H7 (cell line): Measurements from ENCODE around the gene MAN1C1. TPM values are rescaled to one million over a fixed set of nuclear protein-coding genes. Genes with fewer than 3 reads are reported as not detected.

ENCODE experiments used
- DNase-seq: peaks from one replicate; pipeline ENCODE4 v3.0.0; 2012
- H3K27me3 ChIP-seq: 2 replicates; pipeline ENCODE4 v1.6.0; 2011; ENCODE audit warnings: mild to moderate bottlenecking, low read length; ENCODE audit not compliant: control insufficient read depth, insufficient read depth
- H3K36me3 ChIP-seq: replicated peaks from 2 replicates; pipeline ENCODE4 v1.5.1; 2011; ENCODE audit warnings: low read length; ENCODE audit not compliant: control insufficient read depth, insufficient read depth
- H3K4me3 ChIP-seq: 2 replicates; pipeline ENCODE4 v1.5.1; 2011; ENCODE audit warnings: low read depth, mild to moderate bottlenecking, control low read depth, low read length, moderate library complexity; ENCODE audit not compliant: insufficient read depth
- total RNA-seq: library from RNA; depleted of rRNA; stranded (reverse); fragments of >200 nt; shearing (Covaris generic); gene quantifications from 2 replicates; pipeline ENCODE4 v1.2.3, GENCODE V29; 2014

Gene MAN1C1
- total RNA-seq, 1 experiment from 2014 or later = 19.5 TPM

- H3K4me3 ChIP-seq = no peak overlapping the region
- no peaks in the 10 kb centered on the region for H3K27me3 ChIP-seq
- H3K36me3 ChIP-seq = no peaks in the 10 kb centered on the region
- DNase-seq = no peak
Measured at GRCh38 chr1:25713961-25714360, 97.4 kb downstream of the MAN1C1 start.

GRCh38 chr1:25714372-25714931 lies 97.9 kb downstream of the MAN1C1 start:
- Histone ChIP-seq H3K27me3 (no peaks in the 10 kb centered on the region), H3K36me3 (no peaks in the 10 kb centered on the region), H3K4me3 (no peak overlapping the region)
- DNase-seq = no peak

- Histone ChIP-seq H3K27me3 (no peaks in the 10 kb centered on the region), H3K36me3 (no peaks in the 10 kb centered on the region), H3K4me3 (no peak overlapping the region)
- DNase-seq = no peak
Measured at GRCh38 chr1:25715888-25716287, 99.3 kb downstream of the MAN1C1 start.

- no peak for DNase-seq
- H3K36me3 ChIP-seq = no peaks in the 10 kb centered on the region
- no peaks in the 10 kb centered on the region for H3K27me3 ChIP-seq
- no peak overlapping the region for H3K4me3 ChIP-seq
Measured at GRCh38 chr1:25716320-25716719, 99.7 kb downstream of the MAN1C1 start.

- no peak overlapping the region for H3K4me3 ChIP-seq
- no peaks in the 10 kb centered on the region; the same call in 1 of the 2 replicates for H3K27me3 ChIP-seq
- DNase-seq = no peak
- H3K36me3 ChIP-seq = no peaks in the 10 kb centered on the region
Measured at GRCh38 chr1:25718732-25719131, 102.1 kb downstream of the MAN1C1 start.

GRCh38 chr1:25720624-25721023 lies 104.0 kb downstream of the MAN1C1 start:
- Histone ChIP-seq H3K36me3 (no peaks in the 10 kb centered on the region), H3K4me3 (no peak overlapping the region), H3K27me3 (no peaks in the 10 kb centered on the region; the same call in 1 of the 2 replicates)
- DNase-seq = no peak

- peak; percentile 19 for DNase-seq
- Histone ChIP-seq H3K4me3 (no peak overlapping the region), H3K27me3 (no peaks in the 10 kb centered on the region; the same call in 1 of the 2 replicates), H3K36me3 (no peaks in the 10 kb centered on the region)
Measured at GRCh38 chr1:25723250-25723880, 106.8 kb downstream of the MAN1C1 start.

- Histone ChIP-seq H3K36me3 (no peaks in the 10 kb centered on the region), H3K27me3 (no peaks in the 10 kb centered on the region; the same call in 1 of the 2 replicates), H3K4me3 (no peak overlapping the region)
- no peak for DNase-seq
Measured at GRCh38 chr1:25724201-25724600, 107.6 kb downstream of the MAN1C1 start.

GRCh38 chr1:25724966-25725365 lies 108.4 kb downstream of the MAN1C1 start:
- H3K36me3 ChIP-seq = no peaks in the 10 kb centered on the region
- peak; percentile 47 for DNase-seq
- no peak overlapping the region for H3K4me3 ChIP-seq
- no peaks in the 10 kb centered on the region; the same call in 1 of the 2 replicates for H3K27me3 ChIP-seq

GRCh38 chr1:25725482-25725881 lies 108.9 kb downstream of the MAN1C1 start:
- Histone ChIP-seq H3K36me3 (no peaks in the 10 kb centered on the region), H3K4me3 (no peak overlapping the region), H3K27me3 (no peaks in the 10 kb centered on the region; the same call in 1 of the 2 replicates)
- peak; percentile 60 for DNase-seq

GRCh38 chr1:25727088-25727487 lies 110.5 kb downstream of the MAN1C1 start:
- H3K27me3 ChIP-seq = no peaks in the 10 kb centered on the region; the same call in 1 of the 2 replicates

GRCh38 chr1:25727635-25728286 lies 111.2 kb downstream of the MAN1C1 start:
- peak; percentile 71 for DNase-seq
- H3K27me3 ChIP-seq = no peaks in the 10 kb centered on the region; the same call in 1 of the 2 replicates
- no peaks in the 10 kb centered on the region for H3K36me3 ChIP-seq

More at GRCh38 chr1:25727088-25727487, 110.5 kb downstream of the MAN1C1 start:
- H3K4me3 ChIP-seq = no peak overlapping the region
- no peaks in the 10 kb centered on the region for H3K36me3 ChIP-seq
- DNase-seq = no peak

GRCh38 chr1:25728301-25728935 lies 111.8 kb downstream of the MAN1C1 start:
- peak; percentile 33 for DNase-seq
- H3K27me3 ChIP-seq = no peaks in the 10 kb centered on the region; the same call in 1 of the 2 replicates
- no peak overlapping the region for H3K4me3 ChIP-seq
- H3K36me3 ChIP-seq = no peaks in the 10 kb centered on the region

More at GRCh38 chr1:25727635-25728286, 111.2 kb downstream of the MAN1C1 start:
- H3K4me3 ChIP-seq = no peak overlapping the region

GRCh38 chr1:25729045-25729444 lies 112.5 kb downstream of the MAN1C1 start:
- no peaks in the 10 kb centered on the region; the same call in 1 of the 2 replicates for H3K27me3 ChIP-seq
- H3K36me3 ChIP-seq = no peaks in the 10 kb centered on the region
- peak; percentile 15 for DNase-seq
- no peak overlapping the region for H3K4me3 ChIP-seq
